Measurements from ENCODE around the gene DGKI. TPM values are rescaled to one million over a fixed set of nuclear protein-coding genes. Genes with fewer than 3 reads are reported as not detected.

The DGKI gene
- total RNA-seq, 4 donors from 2014 or later = 0.66 to 2.9 (median 1.7) TPM

GRCh38 chr7:137818036-137818435, 28.7 kb downstream of the DGKI start:
- no peak overlapping the region for H3K4me3 ChIP-seq
- no peak for DNase-seq (ENCODE audit: extremely low spot score)
- H3K27me3 ChIP-seq = no peaks in the 10 kb centered on the region
- H3K36me3 ChIP-seq = no peaks in the 10 kb centered on the region
- TF ChIP-seq CTCF (IDR thresholded peaks at IDR 0.05) (no peak), POLR2AphosphoS5 (IDR thresholded peaks at IDR 0.05) (no peak), EP300 (IDR thresholded peaks at IDR 0.05) (no peak), POLR2A (IDR thresholded peaks at IDR 0.05; ENCODE audit: low read depth) (no peak)
- H3K9me3 ChIP-seq = no peaks in the 10 kb centered on the region
- H3K4me1 ChIP-seq = peaks cover 9 to 16% (median 12%) of the 10 kb centered on the region in 4 donors
- 84% methylated on average over 2 of the region's 2 CpGs for WGBS
- intact Hi-C loops (cut with DNase I) = no loop called here
- H3K27ac ChIP-seq (replicated peaks in 1 of 4) = no peak overlapping the region

GRCh38 chr7:137816696-137817320, 30.0 kb downstream of the DGKI start:
- intact Hi-C loops (cut with DNase I) = loop anchor here (2.0 kb wide), 1 partner anchor 82 kb away; no protein-coding TSS in a partner anchor
- no peaks in the 10 kb centered on the region for H3K9me3 ChIP-seq
- no peak overlapping the region for H3K27ac ChIP-seq (replicated peaks in 1 of 4)
- TF ChIP-seq CTCF (IDR thresholded peaks at IDR 0.05) = peak in 1 of 3 experiments; percentile 17
- no peak for TF ChIP-seq POLR2AphosphoS5 (IDR thresholded peaks at IDR 0.05)
- no peak for TF ChIP-seq POLR2A (IDR thresholded peaks at IDR 0.05; ENCODE audit: low read depth)
- H3K27me3 ChIP-seq = no peaks in the 10 kb centered on the region
- no peak overlapping the region for H3K4me3 ChIP-seq
- H3K36me3 ChIP-seq = no peaks in the 10 kb centered on the region
- peaks cover 9 to 16% (median 12%) of the 10 kb centered on the region in 4 donors for H3K4me1 ChIP-seq
- no peak for DNase-seq (ENCODE audit: extremely low spot score)
- 65% methylated on average over 5 of the region's 5 CpGs for WGBS

GRCh38 chr7:137813541-137813940, 33.2 kb downstream of the DGKI start:
- no peaks in the 10 kb centered on the region for H3K9me3 ChIP-seq
- TF ChIP-seq POLR2A (IDR thresholded peaks at IDR 0.05; ENCODE audit: low read depth) (no peak), CTCF (IDR thresholded peaks at IDR 0.05) (no peak), EP300 (IDR thresholded peaks at IDR 0.05) (no peak), POLR2AphosphoS5 (IDR thresholded peaks at IDR 0.05) (no peak)
- H3K27ac ChIP-seq (replicated peaks in 1 of 4) = no peak overlapping the region
- no peaks in the 10 kb centered on the region for H3K36me3 ChIP-seq
- H3K4me3 ChIP-seq = no peak overlapping the region
- H3K27me3 ChIP-seq = no peaks in the 10 kb centered on the region
- 86% methylated on average over 1 of the region's 1 CpG for WGBS
- intact Hi-C loops (cut with DNase I) = no loop called here
- no peak for DNase-seq (ENCODE audit: extremely low spot score)
- no peaks in the 10 kb centered on the region for H3K4me1 ChIP-seq

GRCh38 chr7:137810248-137810647, 36.5 kb downstream of the DGKI start:
- Histone ChIP-seq H3K9me3 (no peaks in the 10 kb centered on the region), H3K36me3 (no peaks in the 10 kb centered on the region), H3K27me3 (no peaks in the 10 kb centered on the region), H3K4me1 (peaks cover 0 to under 1% (median 0%) of the 10 kb centered on the region in 4 donors), H3K27ac (replicated peaks in 1 of 4) (no peak overlapping the region), H3K4me3 (no peak overlapping the region)
- WGBS = 77% methylated on average over 2 of the region's 2 CpGs
- no peak for DNase-seq (ENCODE audit: extremely low spot score)
- no peak for TF ChIP-seq CTCF (IDR thresholded peaks at IDR 0.05)
- no peak for TF ChIP-seq EP300 (IDR thresholded peaks at IDR 0.05)
- TF ChIP-seq POLR2AphosphoS5 (IDR thresholded peaks at IDR 0.05) = no peak
- TF ChIP-seq POLR2A (IDR thresholded peaks at IDR 0.05; ENCODE audit: low read depth) = no peak
- intact Hi-C loops (cut with DNase I) = no loop called here

- Histone ChIP-seq H3K4me3 (no peak overlapping the region), H3K27me3 (no peaks in the 10 kb centered on the region), H3K9me3 (no peaks in the 10 kb centered on the region), H3K4me1 (peaks cover 0 to 4% (median 0%) of the 10 kb centered on the region in 4 donors), H3K27ac (replicated peaks in 1 of 4) (no peak overlapping the region), H3K36me3 (no peaks in the 10 kb centered on the region)
- intact Hi-C loops (cut with DNase I) = no loop called here
- WGBS = 44% methylated on average over 2 of the region's 2 CpGs
- TF ChIP-seq POLR2AphosphoS5 (IDR thresholded peaks at IDR 0.05) (no peak), POLR2A (IDR thresholded peaks at IDR 0.05; ENCODE audit: low read depth) (no peak), EP300 (IDR thresholded peaks at IDR 0.05) (no peak), CTCF (IDR thresholded peaks at IDR 0.05) (no peak)
- no peak for DNase-seq (ENCODE audit: extremely low spot score)
Observed at GRCh38 chr7:137804836-137805235, 41.9 kb downstream of the DGKI start.
